ELR (cell line): Measurements from ENCODE around the gene ATF7.

Experiments used
- DNase-seq: peaks from one replicate; pipeline ENCODE4 v3.0.0-alpha.2; 2015; ENCODE audit warnings: low read depth

The ATF7 gene

GRCh38 chr12:53481939-53482586 is 144.1 kb downstream of the ATF7 start:
- DNase-seq: peak; percentile 65

- peak; percentile 74 for DNase-seq
Observed at GRCh38 chr12:53481458-53481857, 144.7 kb downstream of the ATF7 start.

- DNase-seq: peak; percentile 35
Observed at GRCh38 chr12:53480491-53481442, 145.4 kb downstream of the ATF7 start.

- DNase-seq: no peak
Observed at GRCh38 chr12:53479331-53479730, 146.9 kb downstream of the ATF7 start.

- DNase-seq: no peak
Observed at GRCh38 chr12:53478865-53479264, 147.3 kb downstream of the ATF7 start.

GRCh38 chr12:53476769-53477209 is 149.4 kb downstream of the ATF7 start:
- peak; percentile 67 for DNase-seq

- no peak for DNase-seq
Observed at GRCh38 chr12:53474819-53475218, 151.4 kb downstream of the ATF7 start.

GRCh38 chr12:53474077-53474476 is 152.1 kb downstream of the ATF7 start:
- DNase-seq: no peak

GRCh38 chr12:53472056-53472582 is 154.1 kb downstream of the ATF7 start:
- no peak for DNase-seq

- no peak for DNase-seq
Observed at GRCh38 chr12:53468282-53468681, 157.9 kb downstream of the ATF7 start.

GRCh38 chr12:53467880-53468279 is 158.3 kb downstream of the ATF7 start:
- DNase-seq: no peak

- no peak for DNase-seq
Observed at GRCh38 chr12:53467082-53467481, 159.1 kb downstream of the ATF7 start.

GRCh38 chr12:53466640-53467039 is 159.5 kb downstream of the ATF7 start:
- DNase-seq: no peak

- no peak for DNase-seq
Observed at GRCh38 chr12:53465679-53466078, 160.5 kb downstream of the ATF7 start.

- DNase-seq: no peak
Observed at GRCh38 chr12:53464685-53465418, 161.3 kb downstream of the ATF7 start.

GRCh38 chr12:53463802-53464560 is 162.2 kb downstream of the ATF7 start:
- no peak for DNase-seq

GRCh38 chr12:53462935-53463334 is 163.2 kb downstream of the ATF7 start:
- no peak for DNase-seq

GRCh38 chr12:53461591-53461990 is 164.6 kb downstream of the ATF7 start:
- DNase-seq: no peak

- no peak for DNase-seq
Observed at GRCh38 chr12:53461059-53461458, 165.1 kb downstream of the ATF7 start.

GRCh38 chr12:53459097-53459496 is 167.1 kb downstream of the ATF7 start:
- DNase-seq: no peak
